Activated CD8-positive, alpha-beta memory T cell treated with anti-CD3 and anti-CD28 coated beads, Interleukin-2, amount 50 U/mL, for 1 hour (primary cell): ENCODE measurements around the gene PSENEN.
"Not testable (repeated sequence)": the region's sequence is repeated elsewhere in the genome, so short reads cannot be mapped to it uniquely, and the experiment has no call there.

Experiments
- DNase-seq: peaks from one replicate; pipeline ENCODE4 v3.0.0-alpha.2; 2020; ENCODE audit errors: extremely low read depth

PSENEN gene

DNA sequence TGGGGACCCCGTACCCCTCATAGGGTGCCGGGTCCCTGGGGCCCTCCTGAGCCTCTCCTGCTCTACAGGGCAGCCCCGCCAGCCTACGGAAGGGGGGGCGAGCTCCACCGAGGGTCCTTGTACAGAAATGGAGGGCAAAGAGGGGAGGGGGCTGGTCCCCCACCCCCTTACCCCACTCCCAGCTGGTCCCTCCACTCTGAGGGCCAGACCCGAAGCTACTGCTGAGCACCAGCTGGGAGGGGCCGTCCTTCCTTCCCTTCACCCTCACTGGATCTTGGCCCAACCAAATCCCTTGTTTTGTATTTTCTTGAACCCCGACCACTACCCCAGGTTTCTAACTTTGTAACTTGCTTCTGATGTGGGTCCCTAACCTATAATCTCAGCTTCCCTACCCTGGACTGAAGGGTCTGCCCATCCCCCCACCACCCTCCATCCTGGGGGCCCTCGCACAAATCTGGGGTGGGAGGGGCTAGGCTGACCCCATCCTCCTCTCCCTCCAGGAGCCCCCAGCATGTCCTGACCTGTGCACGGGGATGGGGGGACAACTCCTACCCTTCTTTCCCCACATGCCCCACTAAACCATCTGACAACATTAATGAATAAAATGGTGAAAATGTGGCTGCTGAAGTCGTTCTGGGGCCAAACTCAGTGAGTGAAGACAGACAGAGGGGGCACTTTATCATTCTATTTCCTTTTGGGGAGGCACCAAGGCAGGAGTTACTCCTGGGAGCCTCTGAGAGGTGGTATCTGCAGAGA is 42.9 kb downstream of the PSENEN start:
- DNase-seq: no peak

DNA sequence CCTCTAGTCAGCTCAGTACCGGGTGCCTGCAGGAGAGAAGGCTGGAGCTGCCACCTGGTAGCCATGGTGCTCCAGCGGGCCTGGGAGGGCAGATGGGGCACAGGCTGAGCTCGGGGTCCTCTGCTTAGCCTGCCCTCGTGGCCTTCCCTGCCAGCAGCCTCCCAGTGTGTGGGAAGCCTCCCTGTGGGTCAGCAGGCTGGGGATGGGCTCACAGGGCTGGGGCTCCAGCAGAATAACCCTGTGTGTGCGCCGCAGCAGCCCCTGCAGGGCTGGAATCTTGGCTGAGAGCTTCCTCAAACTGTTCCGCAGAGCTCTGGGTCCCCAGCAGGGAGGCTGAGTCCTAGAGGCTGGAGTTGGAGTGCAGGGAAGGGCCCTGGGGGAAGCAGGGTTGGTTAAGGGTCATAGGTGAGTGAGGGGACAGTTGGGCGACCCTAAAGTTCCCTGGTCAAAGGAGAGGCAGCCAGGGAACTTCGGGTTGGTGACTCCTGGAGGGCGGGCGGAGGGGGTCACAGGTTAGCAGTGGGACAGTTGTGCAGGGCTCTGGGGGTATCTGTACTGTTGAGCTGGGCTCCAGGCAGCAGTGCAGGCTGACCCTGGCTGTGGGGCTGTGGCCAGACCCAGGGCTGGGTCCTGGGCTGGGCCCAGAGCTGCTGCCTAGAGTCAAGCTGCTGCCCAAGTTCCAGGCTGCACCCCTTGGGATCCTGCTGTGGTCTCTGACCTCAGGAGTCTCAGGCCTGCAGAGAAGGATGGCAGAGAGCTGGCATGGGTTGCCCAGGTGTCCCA is 43.9 kb downstream of the PSENEN start:
- no peak for DNase-seq

DNA sequence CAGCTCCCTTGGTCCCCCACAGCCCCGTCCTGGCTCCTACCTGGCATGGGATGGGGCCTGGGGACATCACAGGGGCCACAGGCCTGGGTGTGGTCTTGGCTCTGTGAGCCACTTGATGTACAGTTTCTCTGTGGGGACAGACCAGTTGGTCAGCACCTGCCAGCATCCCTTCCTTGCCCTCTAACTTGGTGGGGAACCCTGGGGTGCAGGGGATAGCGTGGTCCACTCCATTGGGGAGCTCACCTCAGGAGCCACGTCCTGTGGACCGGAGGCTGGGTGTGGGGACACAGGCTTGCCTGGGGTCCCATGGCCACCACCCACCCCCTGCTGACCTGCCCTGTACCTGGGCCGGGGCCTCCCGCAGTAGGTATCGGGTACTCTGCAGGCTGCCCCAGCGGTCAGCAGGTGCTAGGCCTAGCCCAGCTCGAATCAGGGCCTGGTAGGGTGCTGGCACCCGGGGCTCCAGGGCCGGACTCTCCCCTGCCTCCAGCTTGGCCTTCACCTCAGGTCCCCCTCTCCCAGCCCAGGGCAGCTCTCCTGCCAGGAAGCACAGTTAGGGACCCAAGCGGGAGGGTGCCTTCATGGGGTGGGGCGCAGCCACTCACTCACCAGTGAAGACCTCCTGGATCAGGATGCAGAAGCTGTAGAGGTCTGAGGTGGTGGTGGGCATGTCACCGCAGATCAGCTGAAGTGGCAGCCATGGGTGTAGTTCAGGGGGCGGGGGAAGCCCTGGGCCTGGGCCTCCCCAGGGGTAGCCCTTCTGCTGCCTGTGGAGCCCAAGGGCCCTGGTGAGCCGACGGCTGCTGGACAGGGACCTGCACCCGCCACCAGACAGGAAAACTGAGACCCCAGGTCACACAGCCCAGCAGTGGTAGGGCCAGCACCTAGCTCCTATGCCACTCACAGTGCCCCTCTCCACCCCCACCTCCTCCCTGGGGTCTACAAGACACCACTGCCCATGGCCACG is 44.8 kb downstream of the PSENEN start:
- DNase-seq: no peak

DNA sequence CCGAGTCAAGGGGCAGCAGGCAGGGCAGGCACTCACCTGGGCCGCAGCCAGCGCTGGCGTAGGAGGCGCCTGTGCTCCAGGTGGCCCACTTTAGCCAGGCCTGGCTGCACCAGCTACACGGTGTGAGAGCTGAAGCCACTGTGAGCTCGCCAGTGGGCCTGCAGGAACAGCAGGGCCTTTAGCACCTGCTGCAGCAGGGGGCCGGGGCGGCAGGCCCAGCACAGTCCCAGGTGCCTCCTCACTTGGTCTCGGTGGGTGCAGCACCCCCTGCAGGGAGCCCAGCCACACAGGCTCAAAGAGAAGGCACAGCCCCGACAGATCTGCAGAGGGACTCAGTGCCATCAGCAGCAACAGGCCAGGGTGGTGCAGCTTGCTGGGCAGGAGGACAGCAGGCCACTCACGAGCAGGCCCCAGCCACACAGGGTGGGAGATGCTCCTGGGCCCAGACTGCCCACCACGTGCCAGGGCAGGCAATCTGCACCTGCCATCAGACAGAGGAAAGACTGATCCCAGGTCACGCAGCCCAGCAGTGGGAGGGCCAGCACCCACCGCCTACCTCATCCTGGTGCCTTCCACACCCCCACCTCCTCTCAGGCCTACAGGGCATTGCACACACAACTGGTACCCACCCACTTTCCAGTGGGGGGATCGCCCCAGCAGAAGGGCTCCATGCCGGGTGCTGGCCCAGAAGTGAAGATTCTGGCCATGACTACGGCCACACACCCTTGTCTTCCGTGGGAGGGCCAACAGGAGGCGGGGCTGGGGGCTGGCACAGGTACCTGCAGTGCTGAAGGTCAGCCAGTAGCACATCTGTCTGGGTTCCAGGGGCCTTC is 45.7 kb downstream of the PSENEN start:
- DNase-seq: no peak

DNA sequence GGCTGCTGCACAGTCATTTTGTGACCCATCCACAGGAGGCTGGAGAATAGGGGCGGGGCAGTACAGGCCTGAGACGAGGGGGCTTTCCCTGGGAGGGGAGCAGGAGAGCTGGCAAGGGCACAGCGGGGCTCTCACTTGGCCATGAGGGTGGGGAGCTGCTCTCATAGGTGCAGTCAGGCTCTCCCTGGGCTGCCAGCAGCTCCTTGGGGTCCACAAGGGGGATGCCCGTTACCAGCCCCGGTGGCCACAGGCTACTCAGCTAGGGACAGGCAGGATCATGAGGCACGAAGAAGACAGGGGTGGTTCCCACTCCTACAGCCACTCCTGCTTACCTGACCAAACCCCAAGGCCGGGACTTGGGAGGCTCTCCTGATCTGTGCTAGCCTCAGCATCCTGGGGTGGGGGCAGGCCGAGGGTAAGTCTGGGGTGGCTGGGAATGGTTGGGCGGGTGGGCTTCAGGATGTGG is 46.4 kb downstream of the PSENEN start:
- no peak for DNase-seq

DNA sequence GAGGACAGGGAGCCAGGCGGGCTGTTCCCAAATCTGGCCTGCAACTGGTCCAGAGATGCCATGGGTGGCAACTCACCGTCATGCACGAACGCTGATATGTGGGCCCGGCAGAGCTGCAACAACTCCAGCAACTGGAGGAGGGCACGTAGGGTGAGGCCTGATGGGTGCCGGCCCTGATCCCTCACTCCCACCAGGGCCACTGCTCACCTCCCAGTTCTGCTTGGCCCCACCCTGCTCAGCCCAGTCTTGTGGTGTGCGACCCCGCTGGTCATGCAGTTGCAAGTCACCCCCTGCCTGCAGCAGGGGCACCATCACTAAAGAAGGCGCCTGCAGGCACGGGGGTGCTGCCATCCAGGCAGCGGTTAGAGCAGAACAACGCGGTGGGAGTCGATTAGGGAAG is 46.9 kb downstream of the PSENEN start:
- no peak for DNase-seq

DNA sequence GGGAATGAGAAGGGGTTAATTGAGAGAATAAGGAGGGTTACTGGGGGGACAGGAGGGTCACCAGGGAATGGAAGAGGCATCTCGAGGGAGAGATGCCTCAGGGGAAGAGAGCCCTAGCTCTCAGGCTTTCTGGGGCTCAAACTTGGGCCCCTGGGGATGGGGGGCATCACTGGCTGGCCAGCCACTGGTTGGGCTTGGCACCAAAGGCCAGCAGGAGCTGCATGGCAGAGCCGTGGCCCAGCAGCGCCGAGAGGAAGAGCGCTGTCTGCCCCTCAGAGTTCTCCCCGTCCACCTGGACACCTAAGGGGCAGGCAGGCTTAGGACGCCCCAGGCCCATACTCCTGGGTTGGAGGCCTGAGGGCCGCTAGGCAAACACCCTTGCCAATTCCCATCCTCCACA is 47.4 kb downstream of the PSENEN start:
- DNase-seq: no peak

DNA sequence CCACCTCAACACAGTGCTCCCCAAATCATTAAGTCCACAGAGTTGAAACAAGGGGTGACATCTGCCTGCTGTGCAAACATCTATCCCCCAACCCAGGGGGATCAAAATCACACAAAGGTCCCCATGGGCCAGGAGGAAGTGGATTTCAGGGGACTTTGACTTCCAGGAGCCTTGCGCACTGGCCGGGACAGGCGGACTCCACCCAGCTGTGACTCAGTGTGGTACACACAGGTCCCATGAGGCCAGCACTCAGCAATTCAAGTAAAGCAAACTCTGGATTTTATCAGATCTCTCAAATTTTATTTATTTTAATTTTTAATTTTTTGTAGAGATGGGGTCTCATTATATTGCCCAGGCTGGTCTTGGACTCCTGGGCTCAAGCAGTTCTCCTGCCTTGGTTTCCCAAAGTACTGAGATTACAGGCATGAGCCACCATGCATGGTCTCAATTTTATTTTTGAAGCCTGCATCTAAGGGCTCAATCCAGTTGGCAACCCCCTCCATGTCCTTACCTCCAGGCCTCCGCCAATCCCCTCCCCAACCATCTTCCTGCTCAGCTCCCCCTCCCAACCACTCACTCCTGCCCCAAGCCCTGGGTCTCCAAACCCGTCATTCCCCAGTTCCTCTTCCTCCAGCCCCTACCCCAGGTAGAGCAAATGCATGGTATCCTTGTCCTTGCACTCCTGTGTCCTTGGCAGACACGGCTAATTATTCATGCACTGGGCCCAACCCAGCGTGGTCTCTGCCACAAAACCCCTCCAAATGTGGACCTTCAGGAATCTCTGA is 48.1 kb downstream of the PSENEN start:
- DNase-seq: no peak

DNA sequence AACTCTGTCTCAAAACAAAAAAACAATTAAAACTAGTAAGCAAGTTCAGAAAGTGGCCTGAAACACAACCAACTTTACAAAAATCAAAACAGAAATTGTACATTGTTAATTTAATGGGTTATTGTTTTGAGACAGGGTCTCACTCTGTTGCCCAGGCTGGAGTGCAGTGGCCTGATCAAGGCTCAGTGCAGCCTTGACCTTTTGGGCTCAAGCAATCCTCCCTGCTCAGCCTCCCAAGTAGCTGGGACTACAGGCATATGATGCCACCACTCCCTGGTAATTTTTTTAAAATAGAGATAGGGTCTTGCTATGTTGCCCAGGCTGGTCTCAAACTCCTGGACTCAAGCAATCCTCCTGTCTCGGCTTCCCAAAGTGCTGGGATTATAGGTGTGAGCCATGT is 50.1 kb downstream of the PSENEN start:
- DNase-seq: not testable (repeated sequence)
